ENCODE results near the gene RPE. TPM values are rescaled to one million over a fixed set of nuclear protein-coding genes. Genes with fewer than 3 reads are reported as not detected.

Gene RPE
- total and polyA plus RNA-seq, 10 of the 15 experiments (the other 5 are each of a cell fraction or from before 2014, with no cell fraction given), result 41.5 to 75.3 (median 46.8) TPM

DNA sequence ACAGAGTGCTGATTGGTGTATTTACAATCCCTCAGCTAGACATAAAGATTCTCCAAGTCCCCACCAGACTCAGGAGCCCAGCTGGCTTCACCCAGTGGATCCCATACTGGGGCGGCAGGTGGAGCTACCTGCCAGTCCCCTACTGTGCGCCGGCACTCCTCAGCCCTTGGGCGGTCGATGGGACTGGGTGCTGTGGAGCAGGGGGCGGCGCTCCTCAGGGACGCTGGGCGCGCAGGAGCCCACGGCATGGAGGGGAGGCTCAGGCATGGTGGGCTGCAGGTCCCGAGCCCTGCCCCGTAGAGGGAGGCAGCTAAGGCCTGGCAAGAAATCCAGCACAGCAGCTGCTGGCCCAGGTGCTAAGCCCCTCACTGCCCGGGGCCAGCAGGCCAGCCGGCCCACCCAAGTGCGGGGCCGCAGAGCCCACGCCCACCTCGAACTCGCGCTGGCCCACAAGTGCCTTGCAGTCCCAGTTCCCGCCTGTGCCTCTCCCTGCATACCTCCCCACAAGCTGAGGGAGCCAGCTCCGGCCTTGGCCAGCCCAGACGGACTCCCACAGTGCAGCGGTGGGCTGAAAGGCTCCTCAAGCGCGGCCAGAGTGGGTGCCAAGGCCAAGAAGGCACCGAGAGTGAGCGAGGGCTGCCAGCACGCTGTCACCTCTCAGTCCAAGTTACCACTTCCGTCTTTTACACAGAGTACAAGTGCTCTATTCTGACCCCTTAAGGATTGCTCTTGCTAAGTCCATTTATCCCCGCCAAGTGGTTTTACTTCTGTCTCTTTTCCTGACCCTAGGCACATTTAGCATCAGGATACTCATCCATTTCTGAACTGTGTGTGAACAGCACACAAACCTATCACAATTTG is 1.7 kb upstream of the RPE start (continued):
- TF ChIP-seq, protein P1, sequence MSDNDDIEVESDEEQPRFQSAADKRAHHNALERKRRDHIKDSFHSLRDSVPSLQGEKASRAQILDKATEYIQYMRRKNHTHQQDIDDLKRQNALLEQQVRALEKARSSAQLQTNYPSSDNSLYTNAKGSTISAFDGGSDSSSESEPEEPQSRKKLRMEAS (IDR thresholded peaks at IDR 0.05; ENCODE audit: low read depth, low read length), result no peak
- TF ChIP-seq RAD51 (IDR thresholded peaks at IDR 0.05) (no peak), WRNIP1 (IDR thresholded peaks at IDR 0.05; ENCODE audit: borderline replicate concordance, low read depth, low read length) (no peak), FOXM1 (IDR thresholded peaks at IDR 0.05; ENCODE audit: low read depth, low read length) (no peak)

DNA sequence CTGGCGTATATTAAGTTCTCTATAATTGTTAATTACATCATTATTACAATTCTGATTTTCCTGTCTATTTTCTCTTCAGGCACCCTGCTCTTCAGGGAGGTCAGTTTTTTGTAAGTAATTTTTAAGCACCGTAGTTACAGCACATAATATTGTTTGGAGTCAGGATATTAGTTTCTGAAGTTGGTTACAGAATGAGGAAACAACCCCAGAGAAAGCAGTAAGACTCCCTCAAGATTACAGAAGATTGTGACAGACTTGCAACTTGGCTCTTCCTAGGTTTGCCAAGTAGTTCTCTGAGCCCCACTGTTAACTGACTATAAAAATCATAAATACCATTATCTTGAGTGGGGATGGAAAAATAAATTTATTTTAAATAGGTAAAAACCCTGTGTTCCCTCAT is 921 bp downstream of the RPE start:
- Histone ChIP-seq H3K79me2 (ENCODE audit: control insufficient read depth, insufficient read depth, low read length) (peaks cover 60% of the 10 kb centered on the region), H3K4me1 (ENCODE audit: control insufficient read depth, insufficient read depth, low read length) (peaks cover 10% of the 10 kb centered on the region), H3K27me3 (replicated peaks in 1 of 2; ENCODE audit: control insufficient read depth in 2 of 2, insufficient read depth in 2 of 2, low read length in 1 of 2) (no peaks in the 10 kb centered on the region), H4K20me1 (ENCODE audit: control insufficient read depth, insufficient read depth) (no peaks in the 10 kb centered on the region; the same call in 1 of the 2 replicates), H3K36me3 (ENCODE audit: control insufficient read depth in 2 of 2, insufficient read depth in 2 of 2, low read length in 1 of 2) (peaks cover 0 to 15% of the 10 kb centered on the region in 2 experiments; a peak in 1 of 4 replicates), H2AFZ (ENCODE audit: control insufficient read depth, low read depth, low read length) (no peak overlapping the region; the same call in 1 of the 2 replicates), H3K9me3 (replicated peaks; ENCODE audit: control insufficient read depth, insufficient read depth, low read length) (no peaks in the 10 kb centered on the region), H3K27ac (ENCODE audit: control insufficient read depth, insufficient read depth) (peak overlapping the region; percentile 82), H3K9ac (ENCODE audit: control insufficient read depth, insufficient read depth, low read length) (peak overlapping the region; percentile 92), H3K4me2 (ENCODE audit: control insufficient read depth, insufficient read depth) (peak overlapping the region; percentile 71), H3K4me3 (peak overlapping the region; percentile 92)
- POLR2A ChIA-PET, result interaction anchor here (0.8 kb wide), 1 partner anchor 24 kb away, joined by 3 read pairs; no protein-coding TSS in a partner anchor
- BruUV-seq (replicated peaks), result no TSS peak
- intact Hi-C loops (cut with micrococcal nuclease; ENCODE audit: unreplicated experiment), result loop anchor here (2.0 to 10.0 kb wide), 2 partner anchors 167 to 471 kb away; partner anchors contain the start of genes KANSL1L and LANCL1
- CTCF ChIA-PET, result interaction anchor here (1.1 to 1.7 kb wide), 2 partner anchors 26 to 179 kb away, joined by 3 to 4 read pairs; no protein-coding TSS in a partner anchor
- RAD21 ChIA-PET (ENCODE audit: unreplicated experiment), result no interaction called here
- WGBS (ENCODE audit: insufficient coverage, insufficient replicate concordance, low lambda C conversion rate, missing lambda C conversion rate), result 0% methylated on average over 2 of the region's 2 CpGs
- in situ Hi-C loops (cut with MboI), result loop anchor here (10.0 kb wide), 1 partner anchor 161 kb away; no protein-coding TSS in a partner anchor
- TF ChIP-seq, protein P2, sequence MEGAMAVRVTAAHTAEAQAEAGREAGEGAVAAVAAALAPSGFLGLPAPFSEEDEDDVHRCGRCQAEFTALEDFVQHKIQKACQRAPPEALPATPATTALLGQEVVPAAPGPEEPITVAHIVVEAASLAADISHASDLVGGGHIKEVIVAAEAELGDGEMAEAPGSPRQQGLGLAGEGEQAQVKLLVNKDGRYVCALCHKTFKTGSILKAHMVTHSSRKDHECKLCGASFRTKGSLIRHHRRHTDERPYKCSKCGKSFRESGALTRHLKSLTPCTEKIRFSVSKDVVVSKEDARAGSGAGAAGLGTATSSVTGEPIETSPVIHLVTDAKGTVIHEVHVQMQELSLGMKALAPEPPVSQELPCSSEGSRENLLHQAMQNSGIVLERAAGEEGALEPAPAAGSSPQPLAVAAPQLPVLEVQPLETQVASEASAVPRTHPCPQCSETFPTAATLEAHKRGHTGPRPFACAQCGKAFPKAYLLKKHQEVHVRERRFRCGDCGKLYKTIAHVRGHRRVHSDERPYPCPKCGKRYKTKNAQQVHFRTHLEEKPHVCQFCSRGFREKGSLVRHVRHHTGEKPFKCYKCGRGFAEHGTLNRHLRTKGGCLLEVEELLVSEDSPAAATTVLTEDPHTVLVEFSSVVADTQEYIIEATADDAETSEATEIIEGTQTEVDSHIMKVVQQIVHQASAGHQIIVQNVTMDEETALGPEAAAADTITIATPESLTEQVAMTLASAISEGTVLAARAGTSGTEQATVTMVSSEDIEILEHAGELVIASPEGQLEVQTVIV (IDR thresholded peaks at IDR 0.05; ENCODE audit: borderline replicate concordance, partially characterized antibody), result no peak
- no peak for TF ChIP-seq FOS (IDR thresholded peaks at IDR 0.05; ENCODE audit: borderline replicate concordance, extremely low read depth, insufficient read length)
- TF ChIP-seq, protein P3, sequence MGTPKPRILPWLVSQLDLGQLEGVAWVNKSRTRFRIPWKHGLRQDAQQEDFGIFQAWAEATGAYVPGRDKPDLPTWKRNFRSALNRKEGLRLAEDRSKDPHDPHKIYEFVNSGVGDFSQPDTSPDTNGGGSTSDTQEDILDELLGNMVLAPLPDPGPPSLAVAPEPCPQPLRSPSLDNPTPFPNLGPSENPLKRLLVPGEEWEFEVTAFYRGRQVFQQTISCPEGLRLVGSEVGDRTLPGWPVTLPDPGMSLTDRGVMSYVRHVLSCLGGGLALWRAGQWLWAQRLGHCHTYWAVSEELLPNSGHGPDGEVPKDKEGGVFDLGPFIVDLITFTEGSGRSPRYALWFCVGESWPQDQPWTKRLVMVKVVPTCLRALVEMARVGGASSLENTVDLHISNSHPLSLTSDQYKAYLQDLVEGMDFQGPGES (IDR thresholded peaks at IDR 0.05), result no peak
- TF ChIP-seq HCFC1 (IDR thresholded peaks at IDR 0.05; ENCODE audit: low read length), result no peak
- no peak for TF ChIP-seq MYC (IDR thresholded peaks at IDR 0.05; ENCODE audit: insufficient read depth, insufficient read length, insufficient replicate concordance, low read length, severe bottlenecking)
- TF ChIP-seq FOXM1 (IDR thresholded peaks at IDR 0.05; ENCODE audit: low read depth, low read length), result no peak
- no peak for TF ChIP-seq CREB1 (IDR thresholded peaks at IDR 0.05; ENCODE audit: low read depth)
- TF ChIP-seq SIX5 (IDR thresholded peaks at IDR 0.05; ENCODE audit: low read depth, low read length, severe bottlenecking), result no peak
- no peak for TF ChIP-seq MYB (IDR thresholded peaks at IDR 0.05; ENCODE audit: borderline replicate concordance, low read depth, low read length)
- TF ChIP-seq EZH2 (IDR thresholded peaks at IDR 0.05; ENCODE audit: borderline replicate concordance, control insufficient read depth, low read depth, low read length), result no peak
- TF ChIP-seq, protein P4, sequence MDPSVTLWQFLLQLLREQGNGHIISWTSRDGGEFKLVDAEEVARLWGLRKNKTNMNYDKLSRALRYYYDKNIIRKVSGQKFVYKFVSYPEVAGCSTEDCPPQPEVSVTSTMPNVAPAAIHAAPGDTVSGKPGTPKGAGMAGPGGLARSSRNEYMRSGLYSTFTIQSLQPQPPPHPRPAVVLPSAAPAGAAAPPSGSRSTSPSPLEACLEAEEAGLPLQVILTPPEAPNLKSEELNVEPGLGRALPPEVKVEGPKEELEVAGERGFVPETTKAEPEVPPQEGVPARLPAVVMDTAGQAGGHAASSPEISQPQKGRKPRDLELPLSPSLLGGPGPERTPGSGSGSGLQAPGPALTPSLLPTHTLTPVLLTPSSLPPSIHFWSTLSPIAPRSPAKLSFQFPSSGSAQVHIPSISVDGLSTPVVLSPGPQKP (IDR thresholded peaks at IDR 0.05; ENCODE audit: low read depth, low read length), result no peak
- DNase-seq (ENCODE audit: low read depth, low spot score), result no peak
- no peak for ATAC-seq
- FAIRE-seq, result no peak
- SMC1A ChIA-PET (ENCODE audit: uncharacterized antibody, unreplicated experiment), result interaction anchor here (0.7 to 3.0 kb wide), 4 partner anchors 11 to 196 kb away, joined by 3 to 11 read pairs (median 3); no protein-coding TSS in a partner anchor

Measured in GM12878 (cell line).